CD4-positive, alpha-beta T cell treated with Interleukin-2 at 100 ng/mL for 4 hours (primary cell): Measurements from ENCODE around the gene MAGEA6.
"Not testable (repeated sequence)": the region's sequence is repeated elsewhere in the genome, so short reads cannot be mapped to it uniquely, and the experiment has no call there.

Source experiments
- DNase-seq: peaks from one replicate; pipeline ENCODE4 v3.0.0-alpha.2; 2020; ENCODE audit warnings: low spot score

Gene MAGEA6, protein sequence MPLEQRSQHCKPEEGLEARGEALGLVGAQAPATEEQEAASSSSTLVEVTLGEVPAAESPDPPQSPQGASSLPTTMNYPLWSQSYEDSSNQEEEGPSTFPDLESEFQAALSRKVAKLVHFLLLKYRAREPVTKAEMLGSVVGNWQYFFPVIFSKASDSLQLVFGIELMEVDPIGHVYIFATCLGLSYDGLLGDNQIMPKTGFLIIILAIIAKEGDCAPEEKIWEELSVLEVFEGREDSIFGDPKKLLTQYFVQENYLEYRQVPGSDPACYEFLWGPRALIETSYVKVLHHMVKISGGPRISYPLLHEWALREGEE

DNA sequence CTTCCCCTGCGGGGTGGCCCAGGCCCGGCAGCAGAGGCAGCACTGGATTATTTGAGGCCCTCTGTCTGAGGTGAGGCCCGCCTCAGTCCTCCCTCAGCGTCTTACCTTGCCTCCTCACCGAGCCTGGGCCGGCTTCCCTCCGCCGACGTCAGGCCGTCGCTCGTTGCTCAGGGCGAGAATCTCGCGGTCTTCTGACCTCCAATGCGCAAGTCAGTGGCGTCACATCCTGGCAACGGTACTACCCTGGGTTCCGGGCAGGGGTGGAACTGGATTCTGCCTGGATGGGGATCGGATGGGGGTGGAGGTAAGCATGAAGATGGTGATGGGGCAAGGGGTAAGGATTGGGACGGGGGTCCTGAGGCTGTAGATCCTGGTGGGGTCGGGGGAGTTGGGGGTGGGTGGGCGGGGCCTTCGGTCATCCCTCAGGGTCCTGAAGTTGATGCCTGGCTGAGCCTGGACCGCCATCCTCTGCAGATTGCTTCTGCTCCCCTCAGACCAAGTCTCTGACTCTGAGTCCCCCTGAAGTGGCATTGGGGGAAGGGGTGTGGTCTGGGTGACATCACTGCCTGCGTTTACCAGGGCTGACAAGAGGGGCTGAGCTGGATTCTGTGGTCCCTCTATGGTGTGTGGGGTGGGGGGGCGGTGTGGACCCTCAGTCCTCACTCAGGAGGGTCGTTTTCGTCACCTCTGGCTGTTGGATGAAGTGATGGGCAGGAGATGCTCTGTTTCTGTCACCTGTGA lies at the start of gene MAGEA6:
Gene MAGEA6, minus strand, starts transcription at position 141 of the 741 bp plus-strand sequence. CDS start 2,039 bp downstream, outside the sequence.
- not testable (repeated sequence) for DNase-seq

DNA sequence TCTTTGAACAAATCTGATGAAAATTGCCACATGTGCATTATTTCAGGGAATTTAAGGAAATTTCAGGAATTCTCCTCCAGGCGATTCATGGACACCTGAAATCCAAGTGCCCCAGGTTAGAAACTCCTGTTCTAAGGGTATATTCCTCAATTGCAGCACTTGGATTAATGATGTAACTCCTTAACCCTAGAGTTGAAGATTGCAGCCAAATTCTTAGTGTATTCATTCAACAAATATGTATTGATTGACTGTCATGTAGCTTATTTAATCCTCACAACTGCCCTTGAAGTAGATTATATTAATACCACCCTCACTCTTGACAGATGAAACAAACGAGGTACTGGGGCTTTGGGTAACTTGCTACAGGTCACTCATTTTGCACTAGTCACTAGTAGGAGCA lies 49.8 kb upstream of the MAGEA6 start:
- DNase-seq, result no peak

DNA sequence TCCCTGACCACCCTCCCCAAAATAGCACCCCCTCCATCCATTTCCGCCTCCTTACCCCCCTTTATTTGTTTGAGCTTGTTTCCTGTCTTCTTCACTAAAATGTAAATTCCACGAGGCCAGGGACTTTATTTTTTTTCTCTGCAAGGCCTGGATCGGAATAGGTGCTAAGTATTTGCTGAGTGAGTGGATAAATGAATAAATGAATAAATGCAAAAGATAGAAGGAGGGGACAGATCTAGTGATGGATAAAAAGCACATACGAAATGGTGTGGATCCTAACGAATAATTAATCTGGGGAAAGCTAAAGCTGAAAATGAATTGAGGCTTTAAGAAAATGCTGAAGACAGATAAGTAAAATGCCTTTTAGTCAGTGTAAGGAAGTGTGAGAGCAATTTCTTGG lies 48.9 kb upstream of the MAGEA6 start:
- DNase-seq, result no peak

DNA sequence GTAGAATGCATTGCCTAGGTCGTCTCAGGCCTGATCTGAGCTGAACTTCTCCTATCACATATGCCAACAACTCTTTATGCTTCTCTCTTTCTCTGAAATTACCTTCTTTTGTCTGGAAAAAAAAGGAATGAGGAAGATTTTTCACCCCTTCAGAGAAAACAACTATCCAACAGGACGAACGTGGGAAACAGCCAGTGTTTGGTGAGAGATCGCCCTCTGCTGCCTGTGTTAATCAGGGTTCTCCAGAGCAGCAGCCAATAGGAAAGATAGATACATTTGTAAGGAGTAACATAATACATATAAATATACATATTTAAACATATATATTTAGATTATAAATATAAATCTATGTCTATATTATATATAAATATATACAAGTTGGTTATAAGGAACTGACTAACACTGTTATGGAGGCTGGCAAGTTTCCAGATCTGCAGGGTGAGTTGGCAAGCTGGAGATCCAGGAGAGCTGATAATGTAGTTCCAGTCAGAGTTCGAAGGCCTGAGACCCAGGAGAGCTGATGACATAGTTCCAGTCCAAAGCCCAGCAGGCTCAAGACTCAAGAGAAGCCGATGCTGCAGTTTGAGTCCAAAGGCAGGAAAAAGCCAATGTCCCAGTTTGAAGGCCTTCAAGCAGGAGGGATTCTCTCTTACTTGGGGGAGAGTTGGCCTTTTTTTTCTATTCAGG lies 47.7 kb upstream of the MAGEA6 start:
- no peak for DNase-seq

DNA sequence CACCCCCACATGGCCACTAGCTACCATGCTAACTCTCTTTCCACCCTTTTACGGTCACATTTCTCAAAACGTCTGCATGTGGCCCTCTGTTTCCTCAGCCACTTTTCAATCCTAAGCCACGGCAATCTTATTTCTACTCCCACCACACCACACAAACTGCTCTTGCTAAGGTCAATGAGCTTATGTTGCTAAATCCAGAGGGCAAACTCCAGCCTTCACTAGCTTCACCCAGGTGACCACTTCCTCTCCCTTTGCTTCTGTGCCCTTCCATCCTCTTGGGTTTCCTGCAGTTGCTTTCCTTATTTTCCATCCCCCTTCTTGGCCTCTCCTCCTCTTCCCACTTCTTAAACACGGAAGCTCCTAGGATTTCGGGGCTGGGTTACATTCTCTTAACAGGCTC lies 44.6 kb upstream of the MAGEA6 start:
- DNase-seq, result no peak

DNA sequence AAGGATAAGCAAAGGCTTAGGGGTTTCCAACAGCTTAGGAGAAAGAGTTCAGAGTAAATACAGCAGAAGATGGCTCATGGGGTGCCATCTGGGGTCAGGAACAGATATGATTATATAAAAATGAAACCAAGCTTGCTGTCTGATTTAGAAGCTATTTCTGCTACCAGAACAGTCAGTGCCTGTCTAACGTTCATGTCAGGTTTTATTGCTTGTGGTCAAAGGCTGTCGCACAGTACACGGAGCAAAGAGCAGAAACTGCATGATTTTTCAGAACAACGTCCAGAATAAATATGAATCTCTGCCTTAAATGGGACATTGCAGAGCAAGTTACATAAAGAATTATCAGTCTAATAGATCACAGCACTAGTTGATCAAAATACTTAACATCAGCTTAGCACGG lies 43.7 kb upstream of the MAGEA6 start:
- DNase-seq, result no peak

DNA sequence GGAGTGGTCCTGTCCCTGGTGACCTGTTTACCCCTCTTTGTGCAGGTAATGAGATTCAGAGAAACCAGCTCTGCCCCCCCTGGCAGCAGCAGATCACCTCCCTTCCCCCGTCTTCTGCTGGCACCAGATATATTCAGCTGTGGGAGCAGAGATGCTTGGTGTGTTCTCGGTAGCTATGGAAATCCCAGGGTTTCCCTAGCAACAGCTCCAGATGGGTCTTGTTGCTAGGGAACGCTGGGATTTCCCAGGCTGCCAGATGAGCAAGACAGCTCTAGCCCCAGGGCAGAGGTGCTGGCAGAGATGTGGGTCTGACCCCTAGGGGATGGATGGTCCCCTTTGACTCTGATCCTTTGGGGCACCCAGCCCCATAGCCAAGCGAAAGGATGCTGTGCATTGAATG lies 40.9 kb upstream of the MAGEA6 start:
- no peak for DNase-seq

DNA sequence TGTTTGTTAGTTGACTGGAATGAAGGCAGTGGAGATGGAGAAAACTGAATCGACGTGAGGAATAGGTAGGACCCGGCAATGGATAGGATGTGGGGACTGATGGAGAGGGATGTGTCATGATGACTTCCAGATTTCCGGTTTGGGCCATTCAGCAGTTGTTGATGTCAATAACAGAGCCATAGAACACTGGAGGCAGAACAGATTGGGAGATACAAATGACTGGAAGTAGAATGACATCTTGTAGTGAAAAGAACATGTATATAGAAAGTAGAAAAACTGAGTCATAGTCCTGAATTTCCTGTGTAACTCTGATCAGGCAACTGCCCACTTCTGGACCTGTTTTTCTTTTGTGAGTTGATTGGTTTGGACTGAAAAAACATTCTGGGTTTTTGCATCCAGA lies 36.5 kb upstream of the MAGEA6 start:
- no peak for DNase-seq

DNA sequence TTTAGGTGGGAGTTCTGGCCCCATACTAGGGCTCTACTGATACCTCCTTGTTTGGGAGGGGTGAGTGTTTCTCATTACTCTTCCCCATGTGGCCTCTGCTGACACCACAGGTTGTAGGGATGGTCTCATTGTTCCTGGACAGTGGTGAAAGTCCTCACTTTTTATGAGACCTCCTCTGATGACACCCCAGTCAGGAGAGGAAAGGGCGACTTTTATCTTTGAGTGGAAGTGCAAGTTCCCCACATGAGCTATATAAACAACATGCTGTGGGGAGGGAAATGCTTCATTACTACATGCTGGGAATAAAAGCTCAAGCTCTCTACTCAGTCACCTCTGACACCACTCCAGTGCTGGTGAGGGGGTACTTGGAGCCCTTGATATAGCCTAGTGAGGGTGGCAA lies 29.5 kb upstream of the MAGEA6 start:
- DNase-seq, result no peak

DNA sequence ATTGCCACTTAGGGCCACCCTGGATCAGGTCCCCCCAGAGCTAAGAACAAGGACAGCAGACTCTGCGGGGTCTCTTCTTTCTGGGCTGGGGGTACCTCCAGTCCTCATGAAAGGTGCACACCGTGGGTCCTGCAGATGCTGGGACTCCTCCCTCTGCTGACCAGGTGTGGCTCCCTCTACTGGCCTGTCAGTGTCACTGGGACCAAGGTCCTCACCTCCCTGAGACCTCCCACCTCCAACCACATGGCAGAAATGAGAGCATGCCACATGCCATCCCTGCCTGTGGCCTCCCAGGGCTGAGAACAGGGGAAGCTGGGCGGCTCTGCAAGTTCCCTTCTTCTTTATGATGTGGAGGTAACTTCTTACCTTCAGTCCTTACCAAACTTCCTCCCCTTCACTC lies 17.6 kb upstream of the MAGEA6 start:
- DNase-seq, result not testable (repeated sequence)

DNA sequence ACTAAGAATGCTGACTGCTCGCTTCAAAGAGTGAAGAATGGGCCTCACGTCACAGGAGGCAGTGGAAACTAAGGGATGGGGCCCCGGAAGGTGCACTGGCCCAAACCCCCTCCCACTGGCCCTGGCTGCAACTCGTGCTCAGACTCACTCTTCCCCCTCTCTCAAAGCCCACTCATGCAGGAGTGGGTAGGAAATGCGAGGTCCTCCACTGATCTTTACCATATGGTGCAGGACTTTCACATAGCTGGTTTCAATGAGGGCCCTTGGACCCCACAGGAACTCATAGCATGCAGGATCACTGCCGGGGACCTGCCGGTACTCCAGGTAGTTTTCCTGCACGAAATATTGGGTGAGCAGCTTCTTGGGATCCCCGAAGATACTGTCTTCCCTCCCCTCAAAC lies 2.9 kb downstream of the MAGEA6 start:
- not testable (repeated sequence) for DNase-seq

DNA sequence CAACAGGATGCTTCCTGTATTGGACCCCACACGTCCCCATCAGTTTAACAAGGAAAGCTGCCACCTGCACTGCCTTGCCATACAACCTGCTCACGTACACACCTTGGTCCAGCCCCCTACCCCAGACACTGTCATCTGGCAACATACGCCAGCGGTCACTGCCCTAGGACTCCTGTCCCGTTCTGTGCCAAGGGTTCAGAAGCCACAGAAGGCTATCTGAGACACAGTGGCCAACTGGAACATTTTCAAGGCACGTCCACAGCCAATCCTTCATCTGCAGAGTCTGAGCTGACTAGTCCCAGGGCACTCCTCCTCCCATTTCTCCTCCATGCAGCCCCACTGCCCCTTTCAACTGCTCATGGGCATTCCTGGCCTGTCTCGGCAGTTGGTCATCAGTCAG lies 7.9 kb downstream of the MAGEA6 start:
- DNase-seq, result not testable (repeated sequence)

DNA sequence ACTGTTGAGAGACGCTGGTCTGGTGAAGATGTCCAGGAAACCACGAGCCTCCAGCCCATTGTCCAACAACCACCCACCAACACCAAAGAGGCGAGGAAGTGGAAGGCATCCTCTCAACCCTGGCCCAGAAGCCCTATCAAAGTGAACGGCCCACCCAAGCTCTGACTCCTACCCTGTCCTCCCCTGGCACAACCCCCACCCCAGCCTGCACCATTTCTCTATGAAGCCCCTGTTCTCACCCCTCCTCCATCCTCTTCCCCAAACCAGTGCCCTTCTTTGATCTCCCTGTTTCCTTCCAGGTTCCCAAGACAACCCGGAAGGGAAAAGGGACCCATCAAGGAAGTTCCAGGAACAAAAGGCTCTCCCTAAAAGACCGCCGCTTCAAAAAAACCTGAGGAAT lies 9.9 kb downstream of the MAGEA6 start:
- not testable (repeated sequence) for DNase-seq

DNA sequence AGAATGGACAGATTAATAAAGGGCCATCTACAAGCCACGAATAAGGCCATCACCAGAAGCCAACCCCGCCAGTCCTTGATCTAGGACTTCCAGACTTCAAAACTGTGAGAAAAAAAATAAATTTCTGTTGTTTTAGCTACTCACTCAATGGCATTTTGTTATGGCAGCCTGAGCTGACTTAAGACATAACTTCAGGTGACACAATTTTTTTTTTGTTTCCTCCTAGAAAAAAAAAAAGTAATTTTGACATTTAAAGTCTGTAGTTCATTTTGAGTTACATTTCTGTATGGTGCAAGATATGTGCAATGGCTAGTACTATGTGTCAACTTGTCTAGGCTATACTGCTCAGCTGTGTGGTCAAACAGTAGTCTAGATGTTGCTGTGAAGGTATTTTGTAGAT lies 10.6 kb downstream of the MAGEA6 start, which contains the start of gene CSAG3:
Gene CSAG3, plus strand, starts transcription at position 301 of the 400 bp plus-strand sequence.
- not testable (repeated sequence) for DNase-seq

DNA sequence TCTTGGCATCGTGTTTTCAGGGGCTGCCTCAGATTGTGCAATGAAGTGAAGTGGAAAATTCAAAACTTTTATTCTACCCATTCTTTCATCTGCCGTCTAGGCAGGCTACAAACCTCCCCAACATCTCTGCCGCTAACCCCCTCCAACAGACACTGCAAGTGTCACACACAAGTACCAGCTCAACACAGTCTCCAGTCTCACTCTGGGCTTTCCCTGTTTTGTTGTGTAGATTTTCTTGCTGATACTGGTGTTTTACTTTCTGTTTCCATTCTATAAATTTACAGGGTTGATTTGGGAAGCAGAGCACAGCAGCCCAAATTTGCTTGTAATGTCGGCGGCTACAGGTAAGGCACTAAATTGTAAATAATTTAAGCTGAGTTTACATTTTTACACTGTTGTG lies 14.6 kb downstream of the MAGEA6 start:
- DNase-seq, result not testable (repeated sequence)

DNA sequence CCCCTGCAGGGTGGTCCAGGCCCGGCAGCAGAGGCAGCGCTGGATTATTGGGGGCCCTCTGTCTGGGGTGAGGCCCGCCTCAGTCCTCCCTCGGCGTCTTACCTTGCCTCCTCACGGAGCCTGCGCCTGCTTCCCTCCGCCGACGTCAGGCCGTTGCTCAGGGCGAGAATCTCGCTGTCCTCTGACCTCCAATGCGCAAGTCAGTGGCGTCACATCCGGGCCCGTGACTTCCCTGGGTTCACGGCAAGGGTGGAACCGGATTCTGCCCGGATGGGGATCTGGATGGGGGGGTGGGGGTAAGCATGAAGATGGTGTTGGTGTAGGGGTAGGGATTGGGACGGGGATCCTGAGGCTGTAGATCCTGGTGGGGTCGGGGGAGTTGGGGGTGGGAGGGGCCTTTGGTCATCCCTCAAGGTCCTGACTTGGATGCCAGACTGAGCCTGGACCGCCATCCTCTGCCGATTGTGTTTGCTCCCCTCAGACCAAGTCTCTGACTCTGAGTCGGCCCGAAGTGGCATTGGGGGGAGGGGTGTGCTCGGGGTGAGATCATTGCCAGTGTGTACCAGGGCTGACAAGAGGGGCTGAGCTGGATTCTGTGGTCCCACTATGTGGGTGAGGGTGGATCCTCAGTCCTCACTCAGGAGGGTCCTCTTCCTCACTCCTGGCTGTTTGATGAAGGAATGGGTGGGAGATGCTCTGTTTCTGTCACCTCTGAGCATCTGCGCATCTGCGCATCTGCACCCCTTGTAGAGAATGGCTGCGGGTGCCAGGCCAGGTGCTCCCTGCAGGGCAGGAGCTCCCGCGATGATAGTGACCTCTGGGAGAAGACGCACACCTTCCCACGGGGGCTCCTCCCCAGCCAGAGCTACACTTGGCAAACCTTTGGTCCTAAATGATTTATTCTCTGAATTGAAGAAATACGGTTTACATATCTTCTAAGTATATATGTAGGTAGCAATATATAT lies 15.5 kb downstream of the MAGEA6 start, which contains the start of gene MAGEA2:
Gene MAGEA2, minus strand, starts transcription at position 157 of the 965 bp plus-strand sequence. CDS start 2,479 bp downstream, outside the sequence.
- not testable (repeated sequence) for DNase-seq

DNA sequence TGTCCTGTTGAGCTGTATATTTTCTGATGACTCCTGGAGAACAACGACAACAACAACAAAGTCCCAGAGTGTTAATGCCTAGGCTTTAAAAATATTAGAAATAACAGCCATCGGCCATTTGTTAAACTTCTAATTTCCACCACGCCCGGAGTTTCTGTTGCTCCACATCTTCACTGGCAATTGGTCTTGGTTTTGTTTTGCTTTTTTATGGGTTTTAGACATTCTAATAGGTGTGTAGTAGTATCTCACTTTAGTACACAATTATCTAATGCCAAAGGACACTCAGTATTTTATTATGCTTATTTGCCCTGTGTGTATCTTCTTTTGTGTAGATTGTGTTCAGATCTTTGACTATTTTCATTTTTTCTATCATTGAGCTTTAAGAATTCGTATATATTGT lies 30.9 kb downstream of the MAGEA6 start:
- no peak for DNase-seq

DNA sequence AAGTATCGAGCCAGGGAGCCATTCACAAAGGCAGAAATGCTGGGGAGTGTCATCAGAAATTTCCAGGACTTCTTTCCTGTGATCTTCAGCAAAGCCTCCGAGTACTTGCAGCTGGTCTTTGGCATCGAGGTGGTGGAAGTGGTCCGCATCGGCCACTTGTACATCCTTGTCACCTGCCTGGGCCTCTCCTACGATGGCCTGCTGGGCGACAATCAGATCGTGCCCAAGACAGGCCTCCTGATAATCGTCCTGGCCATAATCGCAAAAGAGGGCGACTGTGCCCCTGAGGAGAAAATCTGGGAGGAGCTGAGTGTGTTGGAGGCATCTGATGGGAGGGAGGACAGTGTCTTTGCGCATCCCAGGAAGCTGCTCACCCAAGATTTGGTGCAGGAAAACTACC lies 33.0 kb downstream of the MAGEA6 start:
- not testable (repeated sequence) for DNase-seq

DNA sequence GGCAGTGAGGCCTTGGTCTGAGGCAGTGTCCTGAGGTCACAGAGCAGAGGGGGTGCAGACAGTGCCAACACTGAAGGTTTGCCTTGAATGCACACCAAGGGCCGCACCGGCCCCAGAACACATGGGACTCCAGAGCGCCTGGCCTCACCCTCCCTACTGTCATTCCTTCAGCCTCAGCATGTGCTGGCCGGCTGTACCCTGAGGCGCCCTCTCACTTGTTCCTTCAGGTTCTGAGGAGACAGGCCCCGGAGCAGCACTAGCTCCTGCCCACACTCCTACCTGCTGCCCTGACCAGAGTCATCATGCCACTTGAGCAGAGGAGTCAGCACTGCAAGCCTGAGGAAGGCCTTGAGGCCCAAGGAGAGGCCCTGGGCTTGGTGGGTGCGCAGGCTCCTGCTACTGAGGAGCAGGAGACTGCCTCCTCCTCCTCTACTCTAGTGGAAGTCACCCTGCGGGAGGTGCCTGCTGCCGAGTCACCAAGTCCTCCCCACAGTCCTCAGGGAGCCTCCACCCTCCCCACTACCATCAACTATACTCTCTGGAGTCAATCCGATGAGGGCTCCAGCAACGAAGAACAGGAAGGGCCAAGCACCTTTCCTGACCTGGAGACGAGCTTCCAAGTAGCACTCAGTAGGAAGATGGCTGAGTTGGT lies 33.5 kb downstream of the MAGEA6 start:
- DNase-seq, result no peak

DNA sequence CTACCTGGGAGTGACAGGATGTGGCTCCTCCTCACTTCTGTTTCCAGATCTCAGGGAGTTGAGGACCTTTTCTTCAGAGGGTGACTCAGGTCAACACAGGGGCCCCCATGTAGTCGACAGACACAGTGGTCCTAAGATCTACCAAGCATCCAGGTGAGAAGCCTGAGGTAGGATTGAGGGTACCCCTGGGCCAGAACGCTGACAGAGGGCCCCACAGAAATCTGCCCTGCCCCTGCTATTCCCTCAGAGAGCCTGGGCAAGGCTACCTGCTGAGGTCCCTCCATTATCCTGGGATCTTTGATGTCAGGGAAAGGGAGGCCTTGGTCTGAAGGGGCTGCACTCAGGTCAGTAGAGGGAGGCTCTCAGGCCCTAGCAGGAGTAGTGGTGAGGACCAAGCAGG lies 34.4 kb downstream of the MAGEA6 start:
- DNase-seq, result no peak
